HEK293T (cell line): ENCODE results near the gene MX1.

Experiments
- ELF4 ChIP-seq: fragments of 450-650 bp; IDR thresholded peaks from 2 replicates; pipeline ENCODE4 v1.6.1; 2017; ENCODE audit warnings: antibody characterized with exemption
- FOXA1 ChIP-seq: fragments of 450-650 bp; IDR thresholded peaks from 2 replicates; pipeline ENCODE4 v1.6.1; 2016; ENCODE audit warnings: mild to moderate bottlenecking
- HDGF ChIP-seq: fragments of 450-650 bp; IDR thresholded peaks from 2 replicates; pipeline ENCODE4 v1.6.1; 2017; ENCODE audit warnings: antibody characterized with exemption, borderline replicate concordance
- ZNF384 ChIP-seq: fragments of 450-650 bp; IDR thresholded peaks from 2 replicates; pipeline ENCODE4 v1.6.1; 2016

DNA sequence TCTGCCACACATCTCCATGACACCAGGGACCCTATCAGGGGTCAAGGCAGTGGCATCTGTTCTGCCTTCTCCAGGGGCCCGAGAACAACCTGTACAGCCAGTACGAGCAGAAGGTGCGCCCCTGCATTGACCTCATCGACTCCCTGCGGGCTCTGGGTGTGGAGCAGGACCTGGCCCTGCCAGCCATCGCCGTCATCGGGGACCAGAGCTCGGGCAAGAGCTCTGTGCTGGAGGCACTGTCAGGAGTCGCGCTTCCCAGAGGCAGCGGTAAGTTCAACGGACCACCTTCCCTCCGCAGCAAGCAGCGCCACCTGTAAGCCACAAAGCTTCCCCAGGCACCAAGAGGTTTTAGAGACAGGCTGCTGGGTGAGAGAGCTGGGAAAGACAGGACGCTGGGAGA is 48.3 kb upstream of the MX1 start:
- TF ChIP-seq HDGF = no peak
- no peak for TF ChIP-seq ELF4
- no peak for TF ChIP-seq FOXA1
- TF ChIP-seq ZNF384 = no peak
